Adrenal gland (tissue), 12 donors: Measurements from ENCODE around the gene MAGI2. TPM values are rescaled to one million over a fixed set of nuclear protein-coding genes. Genes with fewer than 3 reads are reported as not detected.

ENCODE experiments used
- DNase-seq, 7 donors: peaks; one replicate each; pipeline ENCODE4 v3.0.0-alpha.2; 2019 to 2020
- H3K27ac ChIP-seq, 5 donors: fragments of 200-600 bp; sonication (generic) in 4 of 5; 1 replicate in 3 of 5; 2 replicates in 2 of 5; pipeline versions ENCODE4 v1.5.1 to v1.8.0; 2016 to 2020; ENCODE audit warnings: mild to moderate bottlenecking in 1 of 5
- H3K27me3 ChIP-seq: fragments of 200-600 bp; 2 replicates; pipeline ENCODE4 v1.8.0; 2021
- H3K36me3 ChIP-seq, 2 donors: fragments of 200-600 bp; replicated peaks in 1 of 2; 1 replicate in 1 of 2; 2 replicates in 1 of 2; pipeline versions ENCODE4 v1.5.1 to v1.8.0; 2018 to 2022
- H3K4me1 ChIP-seq, 2 donors: fragments of 200-600 bp; replicated peaks in 1 of 2; 1 replicate in 1 of 2; 2 replicates in 1 of 2; pipeline versions ENCODE4 v1.5.1 to v1.8.0; 2018 to 2021
- H3K4me3 ChIP-seq, 4 donors: fragments of 200-600 bp; sonication (generic) in 3 of 4; one replicate each; pipeline ENCODE4 v1.5.1; 2016 to 2018
- H3K9me3 ChIP-seq, 3 donors: fragments of 200-600 bp; sonication (generic) in 1 of 3; replicated peaks in 1 of 3; 1 replicate in 2 of 3; 2 replicates in 1 of 3; pipeline versions ENCODE4 v1.5.1 to v1.8.0; 2016 to 2021
- POLR2A ChIP-seq, 2 donors: fragments of 450-650 bp; IDR thresholded peaks; one replicate each; pipeline ENCODE4 v1.6.1; 2017; ENCODE audit warnings: antibody characterized with exemption in 2 of 2, mild to moderate bottlenecking in 2 of 2, moderate library complexity in 1 of 2
- WGBS, 4 donors: extraction: QIAGEN DNeasy Blood & Tissue Kit in 2 of 4; methylation state at CpG; one replicate each; pipeline versions ENCODE4 v1.1.5 to v1.1.7; 2013 to 2017; 5-methylcytosine and 5-hydroxymethylcytosine counted together
- intact Hi-C, 2 donors: fragments of 100-400 bp; cut with DNase I; formaldehyde crosslinking; loops; one replicate each; pipeline versions ENCODE4 v1.14.1 to v1.15.0; 2022 to 2023
- polyA plus RNA-seq, 3 donors: library from polyadenylated mRNA; stranded (reverse); fragments of 200-250 nt in 2 of 3; fragments of 350-450 nt in 1 of 3; fragmentation: Illumina TruSeq in 1 of 3; extraction: RNeasy Lipid Tissue Mini Kit (QIAGEN cat#74804) in 1 of 3; gene quantifications; one replicate each; pipeline ENCODE4 v1.2.3, GENCODE V29; 2013 to 2014
- total RNA-seq, 9 donors: library from RNA; depleted of rRNA in 4 of 9; stranded (reverse); fragments of >200 nt in 4 of 9; fragments of 120-200 nt in 1 of 9; fragmentation: NEBNext Ultra II Directional in 1 of 9; extraction: Animal tissue kit (Norgen Biotek cat#: 25700) in 1 of 9; gene quantifications; one replicate each; pipeline versions ENCODE4 v1.1.0 to v1.2.4, GENCODE V29; 2013 to 2023
- TF ChIP-seq, protein P1 (sequence below), 6 experiments: fragments of 450-650 bp in 4 of 6; fragments of 200-600 bp in 2 of 6; sonication (generic) in 1 of 6; IDR thresholded peaks; 1 replicate in 5 of 6; 2 replicates in 1 of 6; pipeline versions ENCODE4 v1.5.1 to v1.8.0; 2016 to 2021; ENCODE audit warnings: antibody characterized with exemption in 6 of 6, mild to moderate bottlenecking in 2 of 6, moderate library complexity in 1 of 6
- donor health status: healthy with polysubstance abuse.
- donor health status: Bipolar disorder and iron deficiency.
- donor health status: DM: yes; HTN: yes; CAD: no.
- donor health status: DM: no; HTN: no; CAD: no.
- donor health status: DM: no; HTN: no; CAD: no.
- donor health status: DM: yes; HTN: yes; CAD: no.

The MAGI2 gene
- total and polyA plus RNA-seq, 12 donors, result 3.2 to 37.1 (median 17.1) TPM

DNA sequence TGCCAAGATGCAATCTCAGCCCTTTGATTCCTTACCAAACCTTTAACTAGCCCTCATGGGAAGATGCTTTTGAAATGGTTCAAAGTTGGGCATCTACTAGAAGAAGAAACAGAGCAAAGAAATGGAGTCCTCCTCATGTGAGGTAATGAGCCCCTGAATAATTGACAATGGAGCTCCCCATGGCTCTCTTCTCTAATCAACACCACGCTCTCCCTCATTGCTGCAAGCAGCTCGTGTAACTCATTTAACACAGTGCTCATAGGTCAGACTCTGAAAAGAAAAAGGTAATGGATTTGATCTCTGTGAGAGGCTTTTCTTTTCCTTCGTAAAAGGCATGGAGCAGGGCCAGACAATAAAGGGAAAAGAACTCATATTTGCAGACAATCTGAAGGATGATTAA is 1342.1 kb downstream of the MAGI2 start:
- H3K27ac ChIP-seq, result no peak overlapping the region
- WGBS, 4 donors, result 58 to 79% (median 74%) methylated on average over 3 of the region's 3 CpGs
- TF ChIP-seq, protein P1, sequence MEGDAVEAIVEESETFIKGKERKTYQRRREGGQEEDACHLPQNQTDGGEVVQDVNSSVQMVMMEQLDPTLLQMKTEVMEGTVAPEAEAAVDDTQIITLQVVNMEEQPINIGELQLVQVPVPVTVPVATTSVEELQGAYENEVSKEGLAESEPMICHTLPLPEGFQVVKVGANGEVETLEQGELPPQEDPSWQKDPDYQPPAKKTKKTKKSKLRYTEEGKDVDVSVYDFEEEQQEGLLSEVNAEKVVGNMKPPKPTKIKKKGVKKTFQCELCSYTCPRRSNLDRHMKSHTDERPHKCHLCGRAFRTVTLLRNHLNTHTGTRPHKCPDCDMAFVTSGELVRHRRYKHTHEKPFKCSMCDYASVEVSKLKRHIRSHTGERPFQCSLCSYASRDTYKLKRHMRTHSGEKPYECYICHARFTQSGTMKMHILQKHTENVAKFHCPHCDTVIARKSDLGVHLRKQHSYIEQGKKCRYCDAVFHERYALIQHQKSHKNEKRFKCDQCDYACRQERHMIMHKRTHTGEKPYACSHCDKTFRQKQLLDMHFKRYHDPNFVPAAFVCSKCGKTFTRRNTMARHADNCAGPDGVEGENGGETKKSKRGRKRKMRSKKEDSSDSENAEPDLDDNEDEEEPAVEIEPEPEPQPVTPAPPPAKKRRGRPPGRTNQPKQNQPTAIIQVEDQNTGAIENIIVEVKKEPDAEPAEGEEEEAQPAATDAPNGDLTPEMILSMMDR (IDR thresholded peaks at IDR 0.05), result no peak
- TF ChIP-seq POLR2A (IDR thresholded peaks at IDR 0.05), result no peak
- H3K4me1 ChIP-seq, result no peaks in the 10 kb centered on the region
- intact Hi-C loops, result no loop called here
- H3K9me3 ChIP-seq, result no peaks in the 10 kb centered on the region
- no peaks in the 10 kb centered on the region for H3K36me3 ChIP-seq
- H3K4me3 ChIP-seq, result no peak overlapping the region
- DNase-seq, result no peak
- H3K27me3 ChIP-seq, result no peaks in the 10 kb centered on the region

DNA sequence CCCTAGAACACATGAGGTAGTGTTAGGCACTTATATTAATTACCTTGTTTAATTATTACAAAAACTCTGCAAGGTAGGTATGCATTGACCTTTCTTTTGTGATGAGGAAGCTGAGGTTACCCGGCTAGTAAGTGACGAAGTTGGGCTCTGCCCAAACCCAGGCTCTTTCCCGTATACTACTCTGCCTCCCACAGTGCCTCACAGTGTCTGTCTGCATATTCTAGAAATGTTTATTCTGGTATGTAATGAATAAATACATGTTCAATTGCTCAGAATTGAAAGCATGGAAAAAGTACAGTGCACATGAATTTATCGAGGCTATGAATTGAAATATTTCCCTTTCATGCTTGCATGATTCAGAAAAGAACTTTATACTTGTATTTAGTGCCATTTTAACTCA is 1350.0 kb downstream of the MAGI2 start:
- 83 to 89% (median 86%) methylated on average over 4 of the region's 4 CpGs for WGBS, 4 donors
- H3K9me3 ChIP-seq, result no peaks in the 10 kb centered on the region

DNA sequence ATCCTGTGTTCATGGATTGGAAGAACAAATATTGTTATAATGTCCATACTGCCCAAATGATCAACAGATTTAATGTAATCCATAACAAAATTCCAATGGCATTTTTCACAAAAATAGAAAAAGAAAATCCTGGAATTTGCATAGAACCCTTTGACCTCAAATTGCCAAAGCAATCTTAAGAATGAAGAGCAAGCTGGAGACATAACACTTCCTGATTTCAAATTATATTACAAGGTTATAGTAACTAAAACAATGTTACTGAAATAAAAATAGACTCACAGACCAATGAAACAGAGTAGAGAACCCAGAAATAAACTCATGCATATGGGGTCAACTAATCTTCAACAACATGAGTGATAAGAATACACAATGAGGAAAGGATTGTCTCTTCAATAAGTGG is 1352.4 kb downstream of the MAGI2 start:
- intact Hi-C loops, result no loop called here
- no peaks in the 10 kb centered on the region for H3K36me3 ChIP-seq
- no peaks in the 10 kb centered on the region for H3K9me3 ChIP-seq
- no peak overlapping the region for H3K27ac ChIP-seq
- no peak for TF ChIP-seq POLR2A (IDR thresholded peaks at IDR 0.05)
- TF ChIP-seq, protein P1 (IDR thresholded peaks at IDR 0.05), result no peak
- H3K27me3 ChIP-seq, result no peaks in the 10 kb centered on the region
- H3K4me3 ChIP-seq, result no peak overlapping the region
- no peak for DNase-seq
- H3K4me1 ChIP-seq, result no peaks in the 10 kb centered on the region

More for the DNA sequence above, 1350.0 kb downstream of the MAGI2 start:
- Histone ChIP-seq H3K27me3 (no peaks in the 10 kb centered on the region), H3K27ac (no peak overlapping the region), H3K4me1 (no peaks in the 10 kb centered on the region), H3K4me3 (no peak overlapping the region), H3K36me3 (no peaks in the 10 kb centered on the region)
- DNase-seq, result no peak
- TF ChIP-seq, protein P1 (IDR thresholded peaks at IDR 0.05), result no peak
- TF ChIP-seq POLR2A (IDR thresholded peaks at IDR 0.05), result no peak
- intact Hi-C loops, result no loop called here

DNA sequence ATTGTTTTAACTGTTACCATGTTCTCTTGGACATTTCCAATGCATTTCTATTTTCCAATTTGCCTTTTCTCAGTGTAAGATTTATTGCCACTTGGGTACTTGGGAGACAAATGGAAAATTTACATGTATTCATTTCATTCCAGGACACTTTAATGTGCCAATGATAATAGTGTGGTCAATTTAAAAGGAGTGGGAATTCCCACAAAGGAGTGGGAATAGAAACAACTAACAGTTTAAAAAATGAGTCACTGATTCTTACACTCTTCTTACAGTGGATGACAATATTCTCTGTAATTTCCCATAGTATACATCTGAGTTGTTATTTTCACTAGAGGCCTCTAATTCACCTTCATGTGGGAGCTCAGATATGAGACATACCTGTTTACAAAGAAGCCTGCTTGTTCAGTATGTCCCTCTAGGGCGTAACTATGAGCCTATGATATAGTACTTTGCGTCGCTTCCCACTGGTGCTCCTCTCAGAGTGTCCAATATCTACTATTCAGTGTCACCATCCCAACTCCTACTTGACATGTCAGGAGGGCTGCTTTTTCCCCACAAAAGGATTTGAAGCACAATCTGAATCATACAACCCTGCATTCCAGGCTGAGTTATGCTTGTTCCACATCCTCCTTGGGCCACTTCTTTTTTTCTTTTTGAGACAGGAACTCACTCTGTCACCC is 1353.6 kb downstream of the MAGI2 start:
- no peak for DNase-seq
- Histone ChIP-seq H3K27me3 (no peaks in the 10 kb centered on the region), H3K36me3 (no peaks in the 10 kb centered on the region), H3K27ac (no peak overlapping the region), H3K9me3 (no peaks in the 10 kb centered on the region), H3K4me3 (no peak overlapping the region), H3K4me1 (no peaks in the 10 kb centered on the region)
- intact Hi-C loops, result no loop called here
- TF ChIP-seq POLR2A (IDR thresholded peaks at IDR 0.05), result no peak
- TF ChIP-seq, protein P1 (IDR thresholded peaks at IDR 0.05), result no peak
- 73 to 97% (median 83%) methylated on average over 3 of the region's 3 CpGs for WGBS, 4 donors
